Measurements from ENCODE around the gene RPS10.
"Not testable (repeated sequence)": the region's sequence is repeated elsewhere in the genome, so short reads cannot be mapped to it uniquely, and the experiment has no call there.

The RPS10 gene

DNA sequence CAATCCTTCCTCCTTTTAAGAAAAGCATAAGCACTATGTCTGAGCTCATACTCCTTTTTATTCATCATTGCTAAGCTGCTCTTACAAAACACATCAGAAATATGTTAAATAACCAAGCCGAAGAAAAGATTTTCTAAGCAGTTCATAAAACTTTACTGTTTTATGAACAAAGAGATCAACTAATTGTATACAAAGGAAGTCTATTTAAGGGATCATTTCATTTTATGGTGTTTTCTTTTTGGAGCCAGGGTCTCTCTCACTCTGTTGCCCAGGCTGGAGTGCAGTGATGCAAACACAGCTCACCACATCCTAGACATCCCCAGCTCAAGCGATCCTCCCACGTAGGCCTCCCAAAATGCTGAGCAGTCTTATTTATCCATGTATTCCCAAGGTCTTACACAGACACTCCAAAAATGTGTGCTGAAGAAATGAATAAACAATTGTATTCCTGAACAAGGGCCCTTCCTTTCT, 42.7 kb downstream of the RPS10 start:
- TF ChIP-seq, protein P1, sequence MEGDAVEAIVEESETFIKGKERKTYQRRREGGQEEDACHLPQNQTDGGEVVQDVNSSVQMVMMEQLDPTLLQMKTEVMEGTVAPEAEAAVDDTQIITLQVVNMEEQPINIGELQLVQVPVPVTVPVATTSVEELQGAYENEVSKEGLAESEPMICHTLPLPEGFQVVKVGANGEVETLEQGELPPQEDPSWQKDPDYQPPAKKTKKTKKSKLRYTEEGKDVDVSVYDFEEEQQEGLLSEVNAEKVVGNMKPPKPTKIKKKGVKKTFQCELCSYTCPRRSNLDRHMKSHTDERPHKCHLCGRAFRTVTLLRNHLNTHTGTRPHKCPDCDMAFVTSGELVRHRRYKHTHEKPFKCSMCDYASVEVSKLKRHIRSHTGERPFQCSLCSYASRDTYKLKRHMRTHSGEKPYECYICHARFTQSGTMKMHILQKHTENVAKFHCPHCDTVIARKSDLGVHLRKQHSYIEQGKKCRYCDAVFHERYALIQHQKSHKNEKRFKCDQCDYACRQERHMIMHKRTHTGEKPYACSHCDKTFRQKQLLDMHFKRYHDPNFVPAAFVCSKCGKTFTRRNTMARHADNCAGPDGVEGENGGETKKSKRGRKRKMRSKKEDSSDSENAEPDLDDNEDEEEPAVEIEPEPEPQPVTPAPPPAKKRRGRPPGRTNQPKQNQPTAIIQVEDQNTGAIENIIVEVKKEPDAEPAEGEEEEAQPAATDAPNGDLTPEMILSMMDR (IDR thresholded peaks at IDR 0.05; ENCODE audit: low read depth, low read length, missing control alignments) = no peak
- H3K4me3 ChIP-seq (ENCODE audit: low read depth, low read length) = no peak overlapping the region
- DNase-seq (ENCODE audit: low read depth) = no peak

DNA sequence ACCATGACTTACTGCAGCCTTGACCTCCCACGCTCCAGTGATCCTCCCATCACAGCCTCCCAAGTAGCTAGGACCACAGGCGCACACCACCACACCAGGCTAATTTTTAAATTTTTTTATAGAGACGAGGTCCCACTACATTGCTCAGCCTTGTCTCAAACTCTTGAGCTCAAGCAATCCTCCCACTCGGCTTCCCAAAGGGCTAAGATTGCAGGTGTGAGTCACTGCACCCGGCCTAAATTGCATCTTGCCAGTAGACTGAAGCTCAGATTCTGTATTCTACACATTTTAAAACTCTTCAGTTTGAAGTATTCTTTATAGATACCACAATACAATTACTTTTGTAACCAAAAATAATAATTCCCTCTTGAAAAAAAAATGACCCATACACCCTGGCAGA, 44.8 kb downstream of the RPS10 start:
- DNase-seq (ENCODE audit: low read depth) = no peak
- TF ChIP-seq, protein P1 (IDR thresholded peaks at IDR 0.05; ENCODE audit: low read depth, low read length, missing control alignments) = no peak
- H3K4me3 ChIP-seq (ENCODE audit: low read depth, low read length) = no peak overlapping the region

DNA sequence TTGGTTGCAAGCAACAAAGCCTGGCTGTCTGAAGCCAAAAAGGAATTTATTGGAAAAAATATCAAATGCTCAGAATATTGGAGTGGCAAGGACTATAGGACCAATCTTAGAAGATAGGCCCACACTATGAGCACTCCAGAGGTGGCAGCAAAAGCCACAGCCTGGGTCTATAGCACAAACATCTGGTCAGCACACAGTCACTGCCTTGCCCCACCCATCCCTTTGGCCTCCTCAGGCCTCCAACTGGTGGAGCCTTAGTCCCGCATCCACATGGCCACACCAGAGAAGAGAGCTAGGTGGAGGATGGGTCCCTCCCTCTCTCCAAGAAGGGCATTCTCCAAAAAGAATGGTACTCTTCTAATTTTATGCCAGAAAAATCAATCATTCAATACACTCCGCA, 47.4 kb downstream of the RPS10 start:
- DNase-seq (ENCODE audit: low read depth) = no peak
- TF ChIP-seq, protein P1 (IDR thresholded peaks at IDR 0.05; ENCODE audit: low read depth, low read length, missing control alignments) = no peak
- no peak overlapping the region for H3K4me3 ChIP-seq (ENCODE audit: low read depth, low read length)

DNA sequence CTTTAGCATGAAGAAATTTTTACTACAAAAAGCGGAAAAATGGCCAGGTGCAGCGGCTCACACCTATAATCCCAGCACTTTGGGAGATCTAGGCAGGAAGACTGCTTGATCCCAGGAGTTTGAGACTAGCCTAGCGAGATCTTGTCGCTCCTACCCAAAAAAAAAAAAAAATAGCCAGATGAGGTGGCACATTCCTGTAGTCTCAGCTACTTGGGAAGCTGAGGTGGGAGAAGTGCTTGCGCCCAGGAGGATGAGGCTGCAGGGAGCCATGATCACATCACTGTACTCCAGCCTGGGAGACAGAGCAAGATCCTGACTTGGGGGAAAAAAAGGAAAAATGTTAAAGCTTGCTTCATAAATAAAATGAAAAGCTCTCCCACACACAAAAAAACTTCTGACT, 47.9 kb downstream of the RPS10 start:
- no peak overlapping the region for H3K4me3 ChIP-seq (ENCODE audit: low read depth, low read length)
- TF ChIP-seq, protein P1 (IDR thresholded peaks at IDR 0.05; ENCODE audit: low read depth, low read length, missing control alignments) = no peak
- no peak for DNase-seq (ENCODE audit: low read depth)

DNA sequence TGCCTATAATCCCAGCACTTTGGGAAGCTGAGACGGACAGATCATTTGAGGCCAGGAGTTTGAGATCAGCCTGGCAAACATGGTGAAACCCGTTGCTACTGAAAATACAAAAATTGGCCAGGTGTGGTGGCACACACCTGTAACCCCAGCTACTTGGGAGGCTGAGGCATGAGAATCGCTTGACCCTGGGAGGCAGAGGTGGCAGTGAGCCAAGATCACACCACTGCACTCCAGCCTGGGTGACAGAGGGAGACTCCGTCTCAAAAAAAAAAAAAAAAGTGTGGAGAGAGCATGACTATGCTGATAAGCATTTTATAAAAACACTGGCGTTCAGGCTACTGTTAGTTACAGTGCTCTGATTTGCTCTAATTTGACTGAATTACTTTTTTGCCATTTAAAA, 48.3 kb downstream of the RPS10 start:
- not testable (repeated sequence) for H3K4me3 ChIP-seq (ENCODE audit: low read depth, low read length); DNase-seq (ENCODE audit: low read depth)

DNA sequence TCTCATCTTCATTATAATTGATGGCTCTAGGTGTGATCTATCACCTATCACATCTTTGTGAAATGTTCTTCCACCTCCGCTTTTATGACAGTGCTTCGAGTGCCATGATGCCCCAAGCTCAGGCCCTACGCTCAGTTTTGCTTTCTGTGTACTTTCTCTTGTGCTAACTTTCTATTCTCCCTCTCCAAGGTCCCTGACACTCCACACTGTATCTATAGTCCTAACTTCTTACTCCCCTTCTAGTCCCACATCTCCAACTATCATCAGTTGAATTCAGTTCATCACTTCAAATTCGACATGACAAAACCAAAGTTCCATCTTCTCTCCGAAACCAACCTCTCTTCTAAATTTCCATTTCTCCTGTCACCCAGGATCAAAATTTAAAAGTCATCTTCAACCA, 50.0 kb downstream of the RPS10 start:
- no peak overlapping the region for H3K4me3 ChIP-seq (ENCODE audit: low read depth, low read length)
- TF ChIP-seq, protein P1 (IDR thresholded peaks at IDR 0.05; ENCODE audit: low read depth, low read length, missing control alignments) = no peak
- DNase-seq (ENCODE audit: low read depth) = no peak

DNA sequence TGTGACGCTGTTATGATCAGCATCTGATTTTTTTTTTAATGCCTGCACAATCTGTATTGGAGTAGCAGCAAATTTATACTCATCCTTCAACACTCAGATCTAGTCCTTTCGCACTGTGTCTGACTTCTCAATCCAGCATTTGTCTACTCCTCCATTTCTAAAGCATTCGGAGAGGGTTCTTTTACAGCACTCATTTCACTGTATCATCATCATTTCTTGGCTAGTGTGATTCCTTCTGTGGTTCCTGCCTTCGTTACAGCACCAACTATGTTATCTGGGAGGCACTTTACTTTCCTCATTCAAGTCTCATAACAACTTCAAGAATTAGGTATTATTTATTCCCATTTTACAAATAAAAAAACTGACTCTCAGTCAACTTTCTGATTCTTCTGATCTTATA, 51.4 kb downstream of the RPS10 start:
- DNase-seq (ENCODE audit: low read depth) = no peak
- no peak overlapping the region for H3K4me3 ChIP-seq (ENCODE audit: low read depth, low read length)
- TF ChIP-seq, protein P1 (IDR thresholded peaks at IDR 0.05; ENCODE audit: low read depth, low read length, missing control alignments) = no peak

DNA sequence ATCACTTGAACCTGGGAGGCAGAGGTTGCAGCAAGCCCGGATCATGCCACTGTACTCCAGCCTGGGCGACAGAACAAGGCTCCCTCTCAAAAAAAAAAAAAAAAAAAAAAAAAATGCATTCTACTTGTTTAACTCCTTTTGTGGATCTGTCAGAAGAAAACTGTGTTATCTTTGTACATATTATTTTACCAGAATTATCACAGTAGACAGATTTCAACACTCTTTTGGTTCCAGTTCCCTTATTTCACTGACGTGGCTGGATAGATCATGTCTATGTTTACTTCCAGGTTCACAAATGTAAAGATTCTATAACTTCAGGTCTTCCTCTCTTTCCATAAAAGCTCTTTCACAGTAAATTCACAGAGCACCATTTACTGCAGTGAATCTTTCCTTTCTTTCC, 51.8 kb downstream of the RPS10 start:
- DNase-seq (ENCODE audit: low read depth) = no peak
- no peak overlapping the region for H3K4me3 ChIP-seq (ENCODE audit: low read depth, low read length)
- TF ChIP-seq, protein P1 (IDR thresholded peaks at IDR 0.05; ENCODE audit: low read depth, low read length, missing control alignments) = no peak

Data from GM12864 (cell line).